ENCODE results near the gene PDE4B.

Gene PDE4B

GRCh38 chr1:66323958-66324625 is 531.4 kb downstream of the PDE4B start:
- DNase-seq, result no peak

GRCh38 chr1:66325594-66326380 is 533.1 kb downstream of the PDE4B start:
- no peak for DNase-seq

- DNase-seq, result no peak
Observed at GRCh38 chr1:66326867-66327266, 534.2 kb downstream of the PDE4B start.

GRCh38 chr1:66327588-66327987 is 534.9 kb downstream of the PDE4B start:
- no peak for DNase-seq

- DNase-seq, result no peak
Observed at GRCh38 chr1:66328896-66329295, 536.2 kb downstream of the PDE4B start.

- no peak for DNase-seq
Observed at GRCh38 chr1:66330722-66331141, 538.0 kb downstream of the PDE4B start.

GRCh38 chr1:66331658-66332547 is 539.2 kb downstream of the PDE4B start:
- no peak for DNase-seq

- no peak for DNase-seq
Observed at GRCh38 chr1:66332548-66332901, 539.8 kb downstream of the PDE4B start.

GRCh38 chr1:66333466-66334199 is 540.9 kb downstream of the PDE4B start:
- no peak for DNase-seq

- no peak for DNase-seq
Observed at GRCh38 chr1:66334318-66334717, 541.6 kb downstream of the PDE4B start.

GRCh38 chr1:66335125-66335524 is 542.4 kb downstream of the PDE4B start:
- no peak for DNase-seq

GRCh38 chr1:66335859-66336640 is 543.4 kb downstream of the PDE4B start:
- DNase-seq, result no peak

GRCh38 chr1:66336641-66336990 is 543.9 kb downstream of the PDE4B start:
- no peak for DNase-seq

GRCh38 chr1:66337249-66337648 is 544.6 kb downstream of the PDE4B start:
- no peak for DNase-seq

GRCh38 chr1:66339944-66340343 is 547.2 kb downstream of the PDE4B start:
- DNase-seq, result no peak

GRCh38 chr1:66341446-66342089 is 548.9 kb downstream of the PDE4B start:
- DNase-seq, result no peak

GRCh38 chr1:66342707-66343106 is 550.0 kb downstream of the PDE4B start:
- DNase-seq, result no peak

GRCh38 chr1:66343569-66344325 is 551.1 kb downstream of the PDE4B start:
- DNase-seq, result peak; percentile 64 to 87

GRCh38 chr1:66346057-66346795 is 553.5 kb downstream of the PDE4B start:
- no peak for DNase-seq

- no peak for DNase-seq
Observed at GRCh38 chr1:66346873-66347272, 554.2 kb downstream of the PDE4B start.

Measured in NCI-H524 (cell line).